GM18868 (cell line): ENCODE data around the gene ADGRF5.
"Not testable (repeated sequence)": the region's sequence is repeated elsewhere in the genome, so short reads cannot be mapped to it uniquely, and the experiment has no call there.

Source experiments
- ATAC-seq: cut with Tn5 transposase; IDR thresholded peaks from one replicate; pipeline ENCODE4 v1.9.1; 2021; ENCODE audit warnings: mild to moderate bottlenecking, moderate library complexity; ENCODE audit not compliant: unreplicated experiment

The ADGRF5 gene

GRCh38 chr6:46893648-46894047 is 28.1 kb downstream of the ADGRF5 start:
- ATAC-seq: no peak

GRCh38 chr6:46891252-46891795 is 30.4 kb downstream of the ADGRF5 start:
- no peak for ATAC-seq

- ATAC-seq: no peak
These were observed 33.2 kb downstream of the ADGRF5 start for GRCh38 chr6:46888578-46888977.

- ATAC-seq: no peak
These were observed 33.7 kb downstream of the ADGRF5 start for GRCh38 chr6:46888031-46888430.

GRCh38 chr6:46882645-46883044 is 39.1 kb downstream of the ADGRF5 start:
- no peak for ATAC-seq

GRCh38 chr6:46879003-46879402 is 42.7 kb downstream of the ADGRF5 start:
- no peak for ATAC-seq

GRCh38 chr6:46876126-46876525 is 45.6 kb downstream of the ADGRF5 start:
- ATAC-seq: no peak

- no peak for ATAC-seq
These were observed 54.3 kb downstream of the ADGRF5 start for GRCh38 chr6:46867411-46867810.

GRCh38 chr6:46865221-46865620 is 56.5 kb downstream of the ADGRF5 start:
- no peak for ATAC-seq

- ATAC-seq: no peak
These were observed 57.9 kb downstream of the ADGRF5 start for GRCh38 chr6:46863791-46864190.

- no peak for ATAC-seq
These were observed 59.4 kb downstream of the ADGRF5 start for GRCh38 chr6:46862381-46862780.

GRCh38 chr6:46855966-46856365 is 65.8 kb downstream of the ADGRF5 start:
- not testable (repeated sequence) for ATAC-seq

- ATAC-seq: not testable (repeated sequence)
These were observed 70.2 kb downstream of the ADGRF5 start for GRCh38 chr6:46851576-46851975.

GRCh38 chr6:46850792-46851191 is 70.9 kb downstream of the ADGRF5 start:
- ATAC-seq: no peak

GRCh38 chr6:46849361-46849690 is 72.4 kb downstream of the ADGRF5 start:
- ATAC-seq: no peak

- peak; percentile 96 for ATAC-seq
These were observed 72.9 kb downstream of the ADGRF5 start for GRCh38 chr6:46848684-46849360.

- ATAC-seq: no peak
These were observed 76.6 kb downstream of the ADGRF5 start for GRCh38 chr6:46845126-46845525.

GRCh38 chr6:46842252-46842846 is 79.4 kb downstream of the ADGRF5 start:
- ATAC-seq: not testable (repeated sequence)

- ATAC-seq: no peak
These were observed 83.7 kb downstream of the ADGRF5 start for GRCh38 chr6:46838033-46838432.

GRCh38 chr6:46834991-46835390 is 86.7 kb downstream of the ADGRF5 start:
- not testable (repeated sequence) for ATAC-seq

GRCh38 chr6:46834257-46834916 is 87.4 kb downstream of the ADGRF5 start:
- ATAC-seq: not testable (repeated sequence)

- ATAC-seq: no peak
These were observed 88.9 kb downstream of the ADGRF5 start for GRCh38 chr6:46832816-46833215.
